Lung microvascular endothelial cell (primary cell): ENCODE data around the gene YTHDF1. TPM values are rescaled to one million over a fixed set of nuclear protein-coding genes. Genes with fewer than 3 reads are reported as not detected.
A peak's percentile ranks its signal among the peaks of the same experiment; 100 is the strongest.

Experiments
- DNase-seq, 2 donors: peaks; one replicate each; pipeline versions ENCODE4 v3.0.0 to v3.0.0-alpha.2; 2010; ENCODE audit warnings: low read depth in 2 of 2
- total RNA-seq: library from RNA; depleted of rRNA; stranded (reverse); fragments of >200 nt; gene quantifications from 2 replicates; pipeline ENCODE4 v1.2.1, GENCODE V29; 2014

The YTHDF1 gene
- total RNA-seq, 1 donor from 2014 or later: 16.1 TPM

DNA sequence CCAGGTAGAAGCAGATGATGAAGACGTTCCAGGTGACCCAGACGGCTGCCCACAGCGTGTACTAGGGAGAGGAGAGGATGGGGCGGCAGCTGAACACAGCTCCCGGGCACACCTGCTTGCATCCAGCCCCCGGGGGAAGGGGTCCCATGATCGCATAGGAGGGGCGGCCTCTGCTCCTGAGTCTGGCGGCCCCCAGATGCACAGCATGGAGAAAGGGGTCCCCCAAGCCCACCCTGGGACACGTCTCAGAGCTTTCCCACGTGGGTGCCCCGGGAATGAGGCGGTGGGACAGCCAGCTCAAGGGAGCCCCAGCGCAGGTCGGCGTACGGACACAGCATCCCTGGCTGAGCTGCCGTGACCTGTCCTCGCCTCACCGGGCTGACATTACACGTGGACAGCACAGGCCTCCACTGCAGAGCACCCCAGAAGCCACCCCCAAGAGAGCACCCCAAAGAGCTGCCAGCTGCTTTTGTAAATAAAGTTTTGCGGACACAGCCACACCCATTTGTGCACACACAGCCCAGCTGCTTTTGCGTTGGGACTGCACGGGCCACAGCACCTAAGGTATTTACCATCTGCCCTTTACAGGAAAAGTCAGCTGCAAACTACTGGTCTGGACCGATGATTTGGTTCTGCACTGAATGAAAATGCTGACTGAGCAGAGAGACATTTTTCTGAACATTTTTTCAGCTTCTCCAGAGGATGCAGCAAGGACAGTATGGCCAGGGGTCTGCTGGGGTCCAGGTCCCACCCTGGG, 33.1 kb upstream of the YTHDF1 start:
- no peak for DNase-seq

DNA sequence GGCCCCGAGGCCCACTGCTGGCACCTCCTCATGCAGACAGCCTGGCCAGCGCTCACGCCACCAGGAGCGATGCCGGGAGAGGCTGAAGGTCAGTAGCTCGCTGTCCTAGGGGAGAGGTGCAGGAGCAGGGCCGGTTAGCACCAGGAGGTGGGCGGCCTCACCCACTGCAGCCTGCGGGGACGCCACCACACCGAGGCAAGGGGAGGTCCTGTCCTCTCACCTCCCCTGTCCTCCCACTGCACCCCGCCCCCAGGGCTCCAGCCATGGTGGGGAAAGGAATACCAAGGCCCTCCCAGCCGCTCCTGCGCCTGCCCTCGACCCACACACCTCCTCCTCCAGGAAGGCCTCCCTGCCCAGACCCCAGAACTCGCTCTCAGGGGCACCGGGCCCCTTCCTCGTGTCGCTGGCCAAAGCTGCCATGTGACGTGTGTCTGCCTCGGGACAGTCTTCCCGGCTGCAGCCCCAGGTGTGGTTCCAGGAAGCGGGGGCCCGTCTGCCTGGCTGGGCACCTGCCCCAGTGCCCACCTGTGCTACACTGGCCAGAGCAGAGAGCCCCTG, 31.8 kb upstream of the YTHDF1 start:
- DNase-seq: no peak

DNA sequence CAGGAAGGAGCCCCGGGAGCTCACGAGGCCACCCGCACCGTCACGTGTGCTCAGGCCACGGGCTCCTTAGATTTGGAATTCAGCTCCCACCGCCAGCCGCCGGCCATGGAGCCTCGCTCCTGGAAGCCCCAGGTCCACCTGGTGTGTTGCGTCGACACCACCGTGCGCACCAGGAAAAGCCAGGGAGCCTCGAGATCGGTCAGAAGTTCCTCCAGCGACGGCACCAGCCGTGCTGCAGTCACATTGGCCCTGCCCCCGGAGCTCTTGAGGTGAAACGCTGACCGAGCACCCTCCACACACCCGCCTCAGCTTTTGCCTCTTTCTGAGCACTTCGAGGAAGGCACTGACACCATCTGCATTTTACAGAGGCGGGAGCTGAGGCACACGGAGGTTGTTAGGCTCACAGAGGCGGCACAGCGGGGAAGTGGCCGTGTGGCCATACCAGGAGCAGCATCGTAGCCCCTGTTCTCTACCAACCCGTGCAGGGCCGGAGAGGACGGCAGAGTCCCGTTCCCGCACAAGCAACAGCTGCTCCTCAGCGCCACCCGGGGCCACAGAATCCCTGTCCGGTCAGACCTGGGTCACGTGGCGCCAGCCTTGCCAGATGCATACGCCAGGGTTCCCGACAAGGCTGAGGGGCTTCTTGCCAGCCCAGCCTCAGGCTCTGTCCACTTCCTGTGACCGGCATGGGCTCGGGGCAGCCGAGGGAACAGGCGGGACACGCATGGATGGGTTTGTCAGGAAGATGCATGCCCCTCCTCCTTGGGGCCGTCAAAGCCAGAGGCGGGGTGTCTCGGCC, 30.8 kb upstream of the YTHDF1 start:
- peak in 1 of 2 donors; percentile 5 for DNase-seq

DNA sequence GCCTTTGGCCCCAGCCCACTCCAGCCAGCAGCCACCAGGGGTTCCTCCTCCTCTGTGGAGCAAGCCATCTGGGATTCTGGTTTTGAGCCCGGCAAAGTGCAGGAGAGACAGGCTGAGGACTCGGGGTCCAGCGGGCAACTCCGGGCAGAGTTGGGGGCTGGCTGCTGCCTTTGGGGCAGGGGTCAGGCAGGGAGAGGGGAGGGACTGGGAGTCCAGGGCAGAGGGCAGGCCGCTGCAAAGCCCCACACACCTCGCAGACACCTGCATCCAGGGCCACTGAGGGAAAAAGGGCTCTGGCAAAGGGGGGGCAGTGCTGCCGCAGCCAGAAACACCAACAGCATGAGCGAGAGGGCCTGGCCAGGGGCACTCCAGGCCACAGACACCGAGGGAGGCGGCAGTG, 28.5 kb upstream of the YTHDF1 start:
- DNase-seq: no peak

DNA sequence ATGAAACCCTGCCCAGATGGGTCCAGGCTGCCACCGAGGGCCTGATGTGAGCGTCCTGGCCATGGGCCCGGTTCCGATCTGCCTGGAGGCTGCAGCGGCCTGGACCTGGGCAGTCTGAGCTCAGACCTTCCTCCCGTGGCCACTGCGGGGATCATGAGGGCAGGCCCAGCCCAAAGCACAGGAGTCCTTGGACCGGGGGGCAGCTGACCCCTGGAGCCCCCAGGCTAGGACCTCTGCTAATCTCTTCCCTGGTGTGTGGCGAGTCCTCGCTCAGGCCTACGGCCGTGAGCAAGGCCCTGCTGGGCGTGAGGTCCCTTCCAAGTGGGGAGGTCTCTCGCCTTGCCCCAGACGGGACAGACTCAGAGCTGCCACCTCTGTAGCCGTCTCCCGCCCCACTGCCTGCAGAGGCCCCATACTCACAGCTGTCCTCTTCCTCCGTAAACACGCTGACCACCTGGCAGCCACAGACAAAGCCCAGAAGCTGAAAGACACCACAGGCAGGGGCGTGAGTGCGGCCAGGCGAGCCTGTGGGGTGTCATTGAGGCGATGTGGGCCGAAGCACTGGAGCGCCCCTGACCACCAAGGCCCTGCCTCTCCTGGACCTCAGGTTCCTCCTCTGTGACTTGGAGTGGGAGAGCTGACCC, 27.8 kb upstream of the YTHDF1 start:
- DNase-seq: no peak

DNA sequence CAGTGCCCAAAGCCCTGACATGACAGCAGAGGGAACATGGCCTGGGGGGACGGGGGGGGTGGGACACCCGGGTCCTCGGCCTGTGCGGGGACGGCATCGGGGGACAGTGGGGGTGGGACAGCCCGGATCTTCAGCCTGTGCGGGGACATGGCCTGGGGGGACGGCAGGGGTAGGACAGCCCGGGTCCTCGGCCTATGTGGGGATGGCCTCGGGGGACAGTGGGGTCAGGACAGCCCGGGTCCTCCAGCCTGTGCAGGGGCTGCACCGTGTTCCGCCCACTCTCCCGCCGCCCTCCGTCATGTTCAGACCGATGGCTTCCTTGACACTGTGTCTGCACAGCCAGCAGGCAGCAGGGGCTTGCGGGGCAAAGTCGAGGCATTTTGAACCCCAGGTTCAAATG, 26.8 kb upstream of the YTHDF1 start:
- DNase-seq: no peak

DNA sequence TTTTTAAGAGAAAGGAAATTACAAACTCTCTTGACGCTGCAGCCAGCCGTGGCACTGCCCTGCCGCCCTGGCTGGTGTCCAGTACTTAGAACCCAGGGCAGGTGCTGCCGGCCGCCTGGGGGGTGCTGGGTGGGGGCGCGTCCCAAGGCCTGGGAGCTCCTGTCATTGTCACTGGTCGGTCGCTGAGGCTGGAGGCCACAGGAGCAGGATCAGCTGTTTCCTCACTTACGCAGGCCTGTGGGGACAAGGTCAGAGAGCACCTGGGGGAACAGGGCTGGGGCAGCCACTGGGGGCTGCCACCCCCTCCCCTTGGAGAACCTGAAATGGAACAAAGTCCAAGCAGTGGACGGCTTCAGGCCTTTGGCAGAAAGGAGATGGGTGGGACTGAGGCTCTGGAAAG, 25.3 kb upstream of the YTHDF1 start:
- DNase-seq: peak; percentile 27 to 28

DNA sequence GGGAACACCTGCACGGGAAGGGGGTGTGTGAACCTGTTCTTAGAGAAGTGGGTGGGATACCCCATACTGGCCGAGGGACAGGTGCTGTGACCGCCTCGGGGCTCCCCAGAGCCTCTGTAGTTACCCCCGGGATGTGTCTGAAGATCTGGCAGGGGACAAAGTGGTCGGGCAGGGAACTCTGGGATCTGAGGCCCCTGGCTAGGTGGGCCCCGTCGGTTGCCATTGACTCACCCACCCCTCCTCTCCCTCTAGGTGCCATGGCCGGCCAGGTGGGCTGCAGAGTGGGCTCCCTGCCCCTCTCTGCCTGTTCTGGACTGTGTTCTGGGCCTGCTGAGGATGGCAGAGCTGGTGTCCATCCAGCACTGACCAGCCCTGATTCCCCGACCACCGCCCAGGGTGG, 24.1 kb upstream of the YTHDF1 start:
- DNase-seq: no peak

DNA sequence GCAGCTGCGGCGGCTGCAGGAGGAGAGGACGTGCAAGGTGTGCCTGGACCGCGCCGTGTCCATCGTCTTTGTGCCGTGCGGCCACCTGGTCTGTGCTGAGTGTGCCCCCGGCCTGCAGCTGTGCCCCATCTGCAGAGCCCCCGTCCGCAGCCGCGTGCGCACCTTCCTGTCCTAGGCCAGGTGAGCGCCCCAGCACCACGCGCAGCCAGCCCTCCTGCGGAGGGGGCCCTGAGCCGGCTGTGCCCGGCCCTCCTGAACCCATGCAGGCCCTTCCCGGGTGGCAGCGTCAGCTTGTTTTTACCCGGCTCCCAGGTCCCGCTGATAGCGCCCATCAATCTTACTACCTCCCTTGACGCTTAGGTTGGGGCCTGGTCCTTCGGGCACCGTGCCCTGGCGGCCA, 23.5 kb upstream of the YTHDF1 start:
- no peak for DNase-seq

DNA sequence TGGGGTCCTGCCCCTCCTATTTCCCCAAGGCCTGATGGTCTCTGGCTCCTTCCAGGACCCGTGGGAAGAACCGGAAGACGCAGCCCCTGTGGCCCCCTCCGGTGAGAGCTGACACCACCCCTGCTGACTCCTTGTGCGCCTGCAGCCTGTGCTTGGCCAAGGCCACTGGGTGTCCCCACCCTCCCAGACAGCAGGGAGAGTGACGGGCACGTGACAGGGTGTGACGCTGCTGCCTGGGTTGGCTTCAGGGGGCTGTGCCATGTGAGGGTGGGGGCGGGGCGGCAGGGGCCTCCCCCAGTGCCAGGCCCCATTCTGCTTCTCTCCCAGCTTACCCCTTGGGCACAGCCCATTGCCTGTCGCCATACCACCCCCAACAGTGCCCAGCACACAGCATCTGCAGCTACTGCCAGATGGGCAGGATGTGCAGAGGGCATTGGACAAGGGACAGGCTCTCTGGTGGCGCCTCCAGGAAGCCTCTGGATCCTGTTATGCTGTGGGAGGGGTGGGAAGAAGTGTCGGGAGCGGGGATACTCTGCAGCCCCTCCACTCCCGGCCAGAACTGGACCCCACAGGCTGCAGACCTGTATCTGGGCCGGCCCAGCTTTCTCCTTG, 22.7 kb upstream of the YTHDF1 start:
- DNase-seq: peak; percentile 13 to 54

DNA sequence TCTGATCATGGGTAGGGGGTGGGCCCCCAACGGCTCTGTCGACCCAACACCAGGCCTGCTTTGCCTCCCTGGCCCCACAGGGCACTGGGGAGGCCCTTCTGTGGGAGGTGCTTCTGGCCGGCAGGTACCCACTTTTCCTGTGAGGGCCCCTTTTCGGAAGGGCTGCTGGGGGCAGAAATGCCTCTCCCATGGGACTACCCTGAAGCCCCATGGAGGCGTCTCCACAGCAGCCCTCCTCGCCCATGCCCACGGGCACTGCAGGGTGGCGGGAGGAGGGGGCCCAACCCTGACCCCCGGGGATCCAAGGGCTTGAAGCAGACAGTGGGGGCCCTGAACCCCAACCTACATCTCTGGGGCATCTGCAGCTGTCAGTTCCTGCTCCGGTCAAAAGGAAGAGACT, 22.1 kb upstream of the YTHDF1 start:
- no peak for DNase-seq

DNA sequence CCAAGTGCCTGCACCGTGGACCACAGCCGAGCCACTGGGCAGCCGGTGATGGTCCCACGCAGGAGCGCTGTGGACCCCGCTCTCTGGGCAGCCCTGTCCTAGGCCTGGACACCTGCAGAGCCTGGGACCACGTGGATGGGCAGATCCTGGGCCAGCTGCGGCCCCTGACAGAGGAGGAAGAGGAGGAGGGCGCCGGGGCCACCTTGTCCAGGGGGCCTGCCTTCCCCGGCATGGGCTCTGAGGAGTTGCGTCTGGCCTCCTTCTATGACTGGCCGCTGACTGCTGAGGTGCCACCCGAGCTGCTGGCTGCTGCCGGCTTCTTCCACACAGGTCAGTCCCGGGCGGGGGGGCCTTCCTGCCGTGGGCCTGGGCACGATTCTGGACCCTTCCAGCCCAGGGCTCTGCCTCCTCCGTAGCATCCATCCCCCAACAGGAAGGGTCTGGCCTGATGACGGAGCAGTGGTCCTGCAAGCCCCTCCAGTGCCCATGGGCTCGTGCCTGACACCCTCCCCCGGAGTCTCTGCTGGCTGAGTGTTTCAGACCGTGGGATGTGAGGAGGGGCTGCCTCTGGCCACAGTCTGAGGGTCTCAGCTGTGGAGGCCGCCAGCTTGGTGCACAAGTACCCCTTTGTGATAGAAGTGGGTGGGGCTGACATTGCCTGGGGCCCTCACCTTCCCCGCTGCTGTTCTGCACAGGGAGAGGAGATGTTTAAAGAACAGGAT, 20.3 kb upstream of the YTHDF1 start:
- DNase-seq: no peak

DNA sequence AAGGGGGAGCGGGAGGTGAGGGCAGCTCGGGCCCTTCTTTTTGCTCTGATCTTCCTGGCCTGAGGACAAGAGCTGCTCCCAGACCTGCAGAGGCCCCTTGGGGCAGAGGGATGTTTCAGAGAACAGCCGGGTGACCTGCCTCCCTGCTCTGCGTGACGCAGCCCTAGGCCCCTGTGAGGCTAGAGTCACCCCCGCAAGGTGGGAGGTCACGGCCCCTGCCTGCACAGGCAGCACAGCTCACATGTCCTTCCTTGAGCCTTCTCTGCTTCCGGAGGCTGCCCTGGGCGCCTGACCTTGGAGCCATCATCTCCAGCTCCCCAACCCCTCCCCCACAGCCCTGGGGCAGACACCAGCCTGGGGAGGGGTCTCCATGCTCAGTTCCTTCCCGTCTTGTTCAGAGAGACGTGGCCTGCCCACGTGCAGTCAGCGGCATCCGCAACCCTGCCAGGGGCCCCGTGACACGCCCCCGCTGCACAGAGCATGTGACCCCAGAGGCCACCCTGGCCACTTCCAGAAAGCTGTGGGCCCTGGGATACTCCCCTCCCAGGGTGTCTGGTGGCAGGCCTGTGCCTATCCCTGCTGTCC, 19.6 kb upstream of the YTHDF1 start, which contains the start of gene BIRC7:
TSS of gene BIRC7 (plus strand) at position 507 of the 585 bp plus-strand sequence. CDS start 192 bp downstream, outside the sequence.
- no peak for DNase-seq

DNA sequence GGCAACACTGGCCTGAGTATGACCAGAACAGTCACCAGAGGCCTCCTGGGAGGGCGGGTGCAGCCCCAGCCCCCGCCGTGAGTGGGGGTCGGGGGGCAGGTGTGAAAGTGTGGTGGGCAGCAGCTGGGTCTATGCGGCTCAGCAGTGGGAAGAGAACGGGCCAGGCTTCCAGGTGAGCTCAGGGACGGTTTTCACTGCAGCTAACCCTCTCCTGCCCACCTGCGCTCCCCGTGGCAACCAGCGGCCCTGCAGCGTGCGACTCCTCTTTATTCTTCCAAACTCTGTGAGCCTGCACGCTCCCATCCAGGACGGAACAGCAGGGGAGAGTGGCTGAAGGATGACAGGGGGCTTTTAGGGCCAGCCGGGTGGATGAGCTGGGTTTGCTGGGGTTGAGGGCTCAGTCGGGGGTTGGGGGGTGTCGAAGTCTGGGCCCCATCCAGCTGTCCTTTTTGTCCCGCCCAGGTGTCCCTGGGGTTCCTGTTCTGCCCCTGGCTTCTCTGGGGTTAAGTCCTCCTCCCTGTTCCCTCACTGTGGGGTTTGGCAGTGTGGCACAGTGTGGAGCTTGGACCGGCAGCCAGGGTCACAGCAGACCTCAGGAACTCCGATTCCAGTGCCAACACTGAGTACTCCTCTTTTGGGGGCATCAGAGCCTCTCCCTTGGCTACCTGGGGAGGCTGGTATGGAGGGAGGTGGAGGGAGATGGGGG, 18.9 kb upstream of the YTHDF1 start:
- DNase-seq: peak; percentile 15 to 45

DNA sequence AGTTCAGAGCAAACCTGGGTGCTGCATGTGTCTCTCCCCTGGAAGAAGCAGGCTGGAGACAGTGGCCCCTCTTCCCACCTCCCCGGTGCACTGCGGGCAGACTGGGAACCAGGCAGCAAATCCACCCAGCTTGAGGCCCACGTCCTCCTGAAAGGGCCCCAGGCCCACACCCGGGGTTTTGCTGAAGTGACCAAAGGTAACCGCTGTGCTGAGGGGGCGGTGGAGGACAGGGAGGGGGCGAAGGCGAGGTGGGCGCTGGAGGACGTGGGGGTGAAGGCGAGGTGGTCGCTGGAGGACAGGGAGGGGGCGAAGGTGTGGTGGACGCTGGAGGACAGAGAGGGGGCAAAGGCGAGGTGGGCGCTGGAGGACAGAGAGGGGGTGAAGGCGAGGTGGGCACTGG, 18.0 kb upstream of the YTHDF1 start:
- no peak for DNase-seq

DNA sequence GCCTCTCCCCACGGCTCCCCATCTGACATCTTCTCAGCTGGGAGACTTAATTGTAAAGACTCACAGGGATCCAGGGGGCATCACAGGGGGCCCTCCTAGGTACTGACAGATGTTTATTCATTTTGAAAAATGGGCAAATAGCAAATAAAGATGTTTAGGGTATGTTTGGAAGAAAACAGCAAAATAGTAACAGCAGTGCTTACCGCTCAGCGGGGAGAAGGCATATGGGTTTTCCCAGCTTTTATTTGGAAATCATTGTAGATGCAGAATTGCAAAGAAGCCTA, 17.1 kb upstream of the YTHDF1 start:
- no peak for DNase-seq

DNA sequence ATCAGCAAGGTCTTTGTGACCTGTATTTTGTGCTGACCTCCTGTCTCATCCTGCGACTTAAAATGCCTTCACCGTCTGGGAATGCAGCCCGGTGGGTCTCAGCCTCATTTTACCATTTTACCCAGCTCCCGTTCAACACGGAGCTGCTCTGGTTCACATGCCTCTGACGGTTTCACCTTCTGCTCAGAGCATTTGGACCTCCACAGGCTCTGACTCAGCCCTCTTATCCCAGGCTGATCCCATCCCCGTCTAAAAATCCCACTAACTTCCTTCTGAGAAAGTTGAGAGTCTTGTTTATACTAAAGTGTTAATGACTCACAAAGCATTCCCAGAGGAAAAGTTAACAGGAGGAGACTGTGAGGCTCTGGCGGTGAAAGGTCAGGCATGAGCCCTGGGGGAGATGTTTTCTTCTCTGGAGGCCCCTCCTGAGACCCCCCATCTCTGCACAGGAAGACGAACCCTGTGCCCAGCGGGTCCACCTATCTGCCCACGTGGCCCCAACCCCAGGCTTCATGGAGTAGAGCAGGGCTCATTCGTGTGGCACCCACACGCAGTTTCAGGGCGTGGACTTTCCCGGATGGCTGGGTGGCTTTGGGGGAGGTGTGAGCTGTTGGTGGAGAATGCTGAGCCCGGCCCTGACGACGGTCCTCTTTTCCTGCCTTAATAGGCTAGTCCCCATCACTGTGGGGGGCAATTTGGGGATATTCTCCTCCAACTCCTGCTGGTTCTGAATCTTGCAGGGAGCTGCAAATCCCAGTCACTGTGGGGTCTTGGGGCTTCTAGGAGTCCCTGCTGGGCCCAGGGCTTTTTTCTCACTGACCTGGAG, 16.5 kb upstream of the YTHDF1 start:
- DNase-seq: peak in 1 of 2 donors; percentile 82

DNA sequence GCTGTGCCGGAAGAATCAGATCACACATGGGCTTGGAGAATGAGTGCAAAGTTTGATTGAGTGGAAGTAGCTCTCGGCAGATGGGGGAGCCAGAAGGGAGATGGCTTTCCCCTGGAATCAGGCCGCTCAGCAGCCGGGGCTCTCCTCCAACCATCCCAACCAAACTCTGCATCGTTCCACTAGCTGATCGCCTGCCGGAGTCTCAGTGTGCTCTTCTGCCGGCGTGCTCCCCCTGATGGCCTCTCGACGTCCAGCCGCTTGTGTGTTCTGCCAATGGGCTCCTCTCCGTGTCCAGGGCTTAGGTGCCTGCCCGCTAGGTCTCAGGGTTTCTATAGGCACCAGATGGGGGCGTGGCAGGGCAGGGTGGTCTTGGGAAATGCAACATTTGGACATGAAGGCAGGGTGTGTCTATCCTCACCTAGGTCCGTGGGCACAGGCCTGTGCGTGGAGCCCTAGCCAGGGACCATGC, 14.9 kb upstream of the YTHDF1 start:
- DNase-seq: peak; percentile 78 to 81

DNA sequence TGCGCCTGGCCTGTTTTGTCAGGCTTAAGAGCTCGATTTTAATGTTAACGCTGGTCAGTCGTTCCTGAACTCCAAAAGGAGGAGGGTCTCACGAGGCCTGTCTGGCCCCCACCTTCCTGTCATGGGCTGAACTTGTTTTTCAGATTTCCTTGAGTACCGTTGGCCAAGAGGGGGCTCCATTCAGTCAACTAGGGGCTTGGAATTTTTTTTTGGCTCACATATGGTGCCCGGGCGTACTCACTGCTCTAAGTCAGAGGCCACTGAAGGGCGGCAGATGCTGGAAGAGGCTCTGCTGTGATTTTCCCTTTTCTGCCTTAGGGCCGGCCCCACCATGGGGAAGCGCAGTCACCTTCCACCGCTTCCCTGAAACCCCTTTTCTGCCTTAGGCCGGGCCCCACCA, 12.9 kb upstream of the YTHDF1 start:
- no peak for DNase-seq
